Suprapubic skin (tissue), 4 donors: ENCODE results near the gene AIG1.

ENCODE experiments used
- EP300 ChIP-seq: sonication (generic); formaldehyde crosslinking; IDR thresholded peaks from one replicate; pipeline ENCODE4 v1.6.1; 2017; ENCODE audit warnings: antibody characterized with exemption
- POLR2AphosphoS5 ChIP-seq, 3 donors: sonication (generic); formaldehyde crosslinking; IDR thresholded peaks; one replicate each; pipeline ENCODE4 v1.6.1; 2017; ENCODE audit warnings: antibody characterized with exemption in 3 of 3
- TF ChIP-seq, protein P1 (sequence below), 2 donors: fragments of 200-600 bp in 1 of 2; fragments of 450-650 bp in 1 of 2; sonication (generic) in 1 of 2; IDR thresholded peaks; one replicate each; pipeline ENCODE4 v1.5.1; 2016 to 2019; ENCODE audit warnings: antibody characterized with exemption in 2 of 2, mild to moderate bottlenecking in 1 of 2, moderate library complexity in 1 of 2

DNA sequence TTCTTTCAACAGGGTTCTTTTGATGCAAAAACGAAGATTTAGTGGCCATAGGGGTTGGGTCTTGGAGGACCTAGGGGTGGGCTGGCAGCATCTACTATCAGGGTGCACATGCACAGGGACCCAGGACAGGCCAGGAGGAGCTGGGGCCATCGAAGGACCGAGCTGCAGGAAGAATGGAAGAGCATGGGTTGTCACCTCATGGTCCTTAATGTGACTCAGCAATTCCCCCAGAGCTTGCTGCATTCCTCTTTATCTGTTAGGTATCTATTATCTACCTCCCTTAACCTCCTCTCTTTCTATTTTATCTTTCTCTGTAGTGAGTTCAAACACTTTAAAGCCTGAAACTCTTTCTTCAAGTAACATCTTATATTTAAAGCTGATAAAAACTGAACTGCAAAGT, 167.0 kb downstream of the AIG1 start:
- TF ChIP-seq POLR2AphosphoS5 (IDR thresholded peaks at IDR 0.05) (no peak), EP300 (no peak)
- TF ChIP-seq, protein P1, sequence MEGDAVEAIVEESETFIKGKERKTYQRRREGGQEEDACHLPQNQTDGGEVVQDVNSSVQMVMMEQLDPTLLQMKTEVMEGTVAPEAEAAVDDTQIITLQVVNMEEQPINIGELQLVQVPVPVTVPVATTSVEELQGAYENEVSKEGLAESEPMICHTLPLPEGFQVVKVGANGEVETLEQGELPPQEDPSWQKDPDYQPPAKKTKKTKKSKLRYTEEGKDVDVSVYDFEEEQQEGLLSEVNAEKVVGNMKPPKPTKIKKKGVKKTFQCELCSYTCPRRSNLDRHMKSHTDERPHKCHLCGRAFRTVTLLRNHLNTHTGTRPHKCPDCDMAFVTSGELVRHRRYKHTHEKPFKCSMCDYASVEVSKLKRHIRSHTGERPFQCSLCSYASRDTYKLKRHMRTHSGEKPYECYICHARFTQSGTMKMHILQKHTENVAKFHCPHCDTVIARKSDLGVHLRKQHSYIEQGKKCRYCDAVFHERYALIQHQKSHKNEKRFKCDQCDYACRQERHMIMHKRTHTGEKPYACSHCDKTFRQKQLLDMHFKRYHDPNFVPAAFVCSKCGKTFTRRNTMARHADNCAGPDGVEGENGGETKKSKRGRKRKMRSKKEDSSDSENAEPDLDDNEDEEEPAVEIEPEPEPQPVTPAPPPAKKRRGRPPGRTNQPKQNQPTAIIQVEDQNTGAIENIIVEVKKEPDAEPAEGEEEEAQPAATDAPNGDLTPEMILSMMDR (IDR thresholded peaks at IDR 0.05): no peak
